CD8-positive, alpha-beta memory T cell (primary cell): ENCODE data around the gene FAM184B. TPM values are rescaled to one million over a fixed set of nuclear protein-coding genes. Genes with fewer than 3 reads are reported as not detected.

Experiments used
- CTCF ChIA-PET: fragments of 350-600 bp; sonication (Branson Sonifier 250); formaldehyde crosslinking; loops from one replicate; lab custom pipeline; 2021; ENCODE audit warnings: antibody characterized with exemption; lab: Charles Lee
- POLR2A ChIA-PET: fragments of 350-600 bp; sonication (Branson Sonifier 250); formaldehyde crosslinking; loops from one replicate; lab custom pipeline; 2021; ENCODE audit warnings: antibody characterized with exemption; lab: Charles Lee
- DNase-seq, 5 donors: peaks; one replicate each; pipeline versions ENCODE4 v3.0.0 to v3.0.0-alpha.2; 2020 to 2022; ENCODE audit warnings: mixed read lengths in 1 of 5
- H3K27ac ChIP-seq: one replicate; pipeline ENCODE4 v1.7.0; 2013; ENCODE audit warnings: low read depth, mild to moderate bottlenecking, low read length, moderate library complexity
- H3K27me3 ChIP-seq: 2 replicates; pipeline ENCODE4 v1.7.0; 2013; ENCODE audit warnings: low read length, mild to moderate bottlenecking; ENCODE audit not compliant: insufficient read depth, poor library complexity, severe bottlenecking
- H3K36me3 ChIP-seq: 2 replicates; pipeline ENCODE4 v1.7.0; 2013; ENCODE audit warnings: mild to moderate bottlenecking, low read length, moderate library complexity; ENCODE audit not compliant: insufficient read depth
- H3K4me1 ChIP-seq: 2 replicates; pipeline ENCODE4 v1.7.0; 2013; ENCODE audit warnings: mild to moderate bottlenecking, low read length, moderate library complexity; ENCODE audit not compliant: insufficient read depth
- H3K4me3 ChIP-seq: 2 replicates; pipeline ENCODE4 v1.7.0; 2013; ENCODE audit warnings: mild to moderate bottlenecking, low read length
- H3K9me3 ChIP-seq: 2 replicates; pipeline ENCODE4 v1.7.0; 2013; ENCODE audit warnings: mild to moderate bottlenecking, low read length
- H3K27ac Mint-ChIP-seq, 8 donors: one replicate each; pipeline ENCODE4 v1.8.0; 2020 to 2021; ENCODE audit warnings: mixed read lengths in 8 of 8, mild to moderate bottlenecking in 6 of 8, inconsistent platforms in 3 of 8, moderate library complexity in 3 of 8
- H3K27me3 Mint-ChIP-seq, 2 donors: one replicate each; pipeline ENCODE4 v1.8.0; 2020 to 2021; ENCODE audit warnings: mixed read lengths in 2 of 2, mild to moderate bottlenecking in 1 of 2, moderate library complexity in 1 of 2
- H3K36me3 Mint-ChIP-seq, 3 donors: one replicate each; pipeline ENCODE4 v1.8.0; 2020 to 2021; ENCODE audit warnings: mixed read lengths in 3 of 3, inconsistent platforms in 1 of 3, mild to moderate bottlenecking in 1 of 3
- H3K4me1 Mint-ChIP-seq, 3 donors: one replicate each; pipeline ENCODE4 v1.8.0; 2020 to 2021; ENCODE audit warnings: mixed read lengths in 3 of 3, inconsistent platforms in 1 of 3, mild to moderate bottlenecking in 1 of 3
- H3K4me3 Mint-ChIP-seq, 7 donors: one replicate each; pipeline ENCODE4 v1.8.0; 2020 to 2021; ENCODE audit warnings: mixed read lengths in 7 of 7, mild to moderate bottlenecking in 6 of 7, moderate library complexity in 4 of 7, inconsistent platforms in 2 of 7
- H3K9me3 Mint-ChIP-seq, 5 donors: one replicate each; pipeline ENCODE4 v1.8.0; 2020 to 2022; ENCODE audit warnings: mixed read lengths in 5 of 5, mild to moderate bottlenecking in 3 of 5, moderate library complexity in 2 of 5, inconsistent platforms in 1 of 5
- polyA plus RNA-seq: library from polyadenylated mRNA; unstranded; fragments of 300-500 nt; fragmentation: Illumina TruSeq; gene quantifications from one replicate; pipeline ENCODE4 v1.2.3, GENCODE V29; 2021
- total RNA-seq, 2 experiments: library from RNA; stranded (reverse); gene quantifications; one replicate each; pipeline ENCODE4 v1.2.3, GENCODE V29; 2021

Gene FAM184B
- total and polyA plus RNA-seq, 3 experiments from 2014 or later: 0.02 TPM; not detected in 2

DNA sequence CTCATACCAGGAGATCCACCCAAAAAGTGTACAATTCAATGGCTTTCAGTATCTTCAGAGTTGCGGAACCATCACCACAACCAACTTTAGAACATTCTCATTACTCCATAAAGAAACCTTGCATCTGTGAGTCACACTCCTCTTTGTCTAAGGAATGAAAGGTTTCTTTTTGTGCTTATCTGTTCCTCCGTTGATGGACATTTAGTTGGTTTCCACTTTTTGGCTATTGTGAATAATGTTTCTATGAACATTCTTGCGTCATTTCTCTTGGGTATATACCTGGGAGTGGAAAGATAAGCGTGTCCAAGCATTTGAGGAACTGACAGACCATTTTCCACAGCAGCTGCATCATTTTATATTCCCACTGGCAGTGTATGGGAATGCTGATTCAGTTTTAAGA is 10.6 kb downstream of the FAM184B start:
- POLR2A ChIA-PET: no interaction called here
- Histone ChIP-seq H3K27ac (no peak overlapping the region), H3K9me3 (no peaks in the 10 kb centered on the region), H3K4me3 (no peak overlapping the region), H3K27me3 (no peaks in the 10 kb centered on the region), H3K4me1 (no peaks in the 10 kb centered on the region), H3K36me3 (no peaks in the 10 kb centered on the region)
- CTCF ChIA-PET: no interaction called here
- Mint-ChIP-seq H3K9me3 (no peaks in the 10 kb centered on the region), H3K4me1 (peaks cover 3 to 4% (median 4%) of the 10 kb centered on the region in 3 donors), H3K4me3 (no peak overlapping the region), H3K27ac (no peak overlapping the region), H3K27me3 (peaks cover 7 to 17% of the 10 kb centered on the region in 2 donors), H3K36me3 (peaks cover 0 to 5% (median 0%) of the 10 kb centered on the region in 3 donors)
- no peak for DNase-seq

DNA sequence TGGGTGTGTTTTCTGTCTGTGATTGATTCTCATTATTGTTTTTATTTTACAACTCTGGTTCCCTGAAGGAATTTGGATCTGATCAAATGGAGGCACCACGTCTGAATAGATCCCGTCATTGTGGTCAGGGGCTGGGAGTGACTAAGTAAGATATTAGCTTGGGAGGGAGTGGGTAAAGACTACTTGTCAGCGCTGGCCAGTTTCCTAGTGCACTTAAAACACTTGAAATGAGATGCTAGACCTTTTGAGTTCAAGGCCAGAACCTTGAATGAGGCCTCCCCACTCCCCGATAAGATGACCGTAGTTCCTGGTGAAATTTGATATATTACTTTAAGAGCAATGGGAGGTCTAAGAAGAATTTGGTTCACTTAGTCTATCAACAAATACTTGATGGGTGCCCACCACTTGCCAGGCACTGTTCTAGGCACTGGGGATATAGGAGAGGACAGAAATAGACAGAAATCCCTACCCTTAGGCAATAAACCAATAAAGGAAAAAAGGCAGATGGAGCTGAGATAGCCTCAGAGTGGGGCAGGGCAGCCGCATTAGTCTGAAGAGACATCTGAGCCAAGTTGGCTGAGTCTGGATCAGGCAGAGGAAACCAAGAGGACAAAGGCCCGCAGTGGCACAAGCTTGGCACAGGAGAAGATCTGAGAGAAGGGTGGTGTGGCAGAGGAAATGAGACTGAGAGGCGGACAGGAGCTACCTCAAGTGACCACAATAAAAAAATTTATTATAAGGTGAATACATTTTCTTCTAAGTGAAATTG is 11.8 kb downstream of the FAM184B start:
- Histone ChIP-seq H3K36me3 (no peaks in the 10 kb centered on the region), H3K27me3 (no peaks in the 10 kb centered on the region), H3K9me3 (no peaks in the 10 kb centered on the region), H3K4me1 (no peaks in the 10 kb centered on the region), H3K27ac (no peak overlapping the region), H3K4me3 (no peak overlapping the region)
- no peak overlapping the region for H3K27ac Mint-ChIP-seq
- DNase-seq: no peak
- ChIA-PET POLR2A (no interaction called here), CTCF (no interaction called here)
- H3K4me3 Mint-ChIP-seq: no peak overlapping the region
- peaks cover 4 to 11% of the 10 kb centered on the region in 2 donors for H3K27me3 Mint-ChIP-seq
- peaks cover 10 to 12% (median 11%) of the 10 kb centered on the region in 3 donors for H3K4me1 Mint-ChIP-seq
- no peaks in the 10 kb centered on the region for H3K9me3 Mint-ChIP-seq
- peaks cover 0 to 6% (median 0%) of the 10 kb centered on the region in 3 donors for H3K36me3 Mint-ChIP-seq

DNA sequence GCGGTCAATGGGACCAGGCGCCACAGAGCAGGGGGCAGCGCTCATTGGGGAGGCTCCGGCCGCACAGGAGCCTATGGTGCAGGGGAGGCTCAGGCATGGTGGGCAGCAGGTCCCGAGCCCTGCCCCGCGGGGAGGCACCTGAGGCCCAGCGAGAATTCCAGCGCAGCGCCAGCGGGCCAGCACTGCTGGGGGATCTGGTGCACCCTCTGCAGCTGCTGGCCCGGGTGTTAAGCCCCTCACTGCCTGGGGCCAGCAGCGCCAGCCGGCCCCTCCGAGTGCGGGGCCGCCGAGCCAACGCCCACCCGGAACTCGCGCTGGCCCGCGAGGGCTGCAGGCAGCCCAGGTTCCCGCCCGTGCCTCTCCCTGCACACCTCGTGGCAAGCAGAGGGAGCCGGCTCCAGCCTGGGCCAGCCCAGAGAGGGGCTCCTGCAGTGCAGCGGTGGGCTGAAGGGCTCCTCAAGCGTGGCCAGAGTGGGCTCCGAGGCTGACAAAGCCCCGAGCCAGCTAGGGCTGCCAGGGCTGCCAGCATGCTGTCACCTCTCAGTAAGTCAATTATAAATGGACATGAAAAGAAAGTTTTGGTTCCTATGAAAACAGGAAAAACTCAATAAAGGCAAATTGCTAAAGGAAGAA is 14.5 kb downstream of the FAM184B start:
- DNase-seq: no peak
- Mint-ChIP-seq H3K9me3 (no peaks in the 10 kb centered on the region), H3K27ac (no peak overlapping the region), H3K27me3 (peaks cover 5 to 6% of the 10 kb centered on the region in 2 donors), H3K4me1 (peaks cover 10 to 12% (median 11%) of the 10 kb centered on the region in 3 donors), H3K4me3 (no peak overlapping the region), H3K36me3 (peaks cover 0 to 6% (median 0%) of the 10 kb centered on the region in 3 donors)
- Histone ChIP-seq H3K27ac (no peak overlapping the region), H3K9me3 (no peaks in the 10 kb centered on the region), H3K4me3 (no peak overlapping the region), H3K36me3 (no peaks in the 10 kb centered on the region), H3K27me3 (no peaks in the 10 kb centered on the region), H3K4me1 (no peaks in the 10 kb centered on the region)
- ChIA-PET POLR2A (no interaction called here), CTCF (no interaction called here)

DNA sequence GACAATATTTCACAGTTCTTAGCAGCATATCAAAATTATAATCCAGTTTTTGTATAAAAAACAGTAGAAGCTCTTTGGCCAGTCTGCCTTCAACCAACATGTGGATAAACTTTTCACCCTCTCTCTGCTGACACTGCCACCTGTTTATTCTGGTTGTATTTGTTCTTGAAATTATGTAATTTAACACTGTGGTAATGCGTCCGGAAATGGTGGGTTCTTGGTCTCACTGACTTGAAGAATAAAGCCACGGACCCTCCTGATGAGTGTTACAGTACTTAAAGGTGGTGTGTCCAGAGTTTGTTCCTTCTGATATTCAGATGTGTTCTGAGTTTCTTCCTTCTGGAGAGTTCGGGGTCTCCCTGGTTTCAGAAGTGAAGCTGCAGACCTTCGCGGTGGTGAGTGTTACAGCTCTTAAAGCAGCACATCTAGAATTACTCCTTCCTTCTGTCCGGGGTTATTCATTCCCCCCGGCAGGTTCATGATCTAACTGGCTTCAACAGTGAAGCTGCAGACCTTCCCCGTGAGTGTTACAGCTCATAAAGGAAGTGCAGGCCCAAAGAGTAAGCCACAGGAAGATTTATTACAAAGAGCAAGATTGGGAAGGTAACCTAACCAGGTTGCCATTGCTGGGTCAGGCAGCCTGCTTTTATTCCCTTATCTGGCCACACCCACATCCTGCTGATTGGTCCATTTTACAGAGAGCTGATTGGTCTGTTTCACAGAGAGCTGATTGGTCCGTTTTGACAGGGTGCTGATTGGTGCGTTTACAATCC is 15.7 kb downstream of the FAM184B start:
- peaks cover 10 to 12% (median 11%) of the 10 kb centered on the region in 3 donors for H3K4me1 Mint-ChIP-seq
- ChIA-PET POLR2A (no interaction called here), CTCF (no interaction called here)
- peak overlapping the region in 6 of 7 donors; percentile 8 to 69 (median 31) for H3K4me3 Mint-ChIP-seq
- no peaks in the 10 kb centered on the region for H3K9me3 Mint-ChIP-seq
- H3K36me3 Mint-ChIP-seq: peaks cover 0 to 6% (median 0%) of the 10 kb centered on the region in 3 donors
- H3K27ac ChIP-seq: no peak overlapping the region
- peaks cover 6 to 9% of the 10 kb centered on the region in 2 donors for H3K27me3 Mint-ChIP-seq
- peak in 1 of 5 donors; percentile 13 for DNase-seq
- H3K27ac Mint-ChIP-seq: peak overlapping the region in 6 of 8 donors; percentile 27 to 81 (median 60)
- H3K4me1 ChIP-seq: no peaks in the 10 kb centered on the region
- no peak overlapping the region for H3K4me3 ChIP-seq
- no peaks in the 10 kb centered on the region for H3K27me3 ChIP-seq
- no peaks in the 10 kb centered on the region for H3K36me3 ChIP-seq
- H3K9me3 ChIP-seq: no peaks in the 10 kb centered on the region

- peak overlapping the region in 1 of 8 donors; percentile 7 for H3K27ac Mint-ChIP-seq
- no peaks in the 10 kb centered on the region for H3K9me3 Mint-ChIP-seq
These were observed 17.5 kb downstream of the FAM184B start for GRCh38 chr4:17763931-17764330.

DNA sequence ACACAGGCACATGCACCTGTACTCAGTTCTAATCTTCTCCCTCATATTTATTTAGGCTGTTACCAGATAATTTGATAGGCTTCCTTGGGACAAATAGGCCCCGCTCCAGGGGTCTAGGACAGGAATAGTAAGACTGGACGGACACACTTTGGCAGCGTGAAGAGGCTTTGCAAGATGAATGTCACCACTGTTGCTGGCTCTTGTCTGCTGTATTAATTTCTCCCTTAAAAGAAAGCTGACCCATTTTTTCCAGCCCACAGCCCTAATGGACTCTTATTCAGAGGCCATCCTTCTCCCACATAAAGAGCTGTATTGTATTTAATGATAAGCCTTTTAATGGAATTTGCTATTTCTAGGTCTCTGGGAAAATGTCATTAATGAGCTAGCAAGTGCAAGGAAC is 18.0 kb downstream of the FAM184B start:
- CTCF ChIA-PET: no interaction called here
- H3K4me1 ChIP-seq: no peaks in the 10 kb centered on the region

More at GRCh38 chr4:17763931-17764330, 17.5 kb downstream of the FAM184B start:
- ChIA-PET POLR2A (no interaction called here), CTCF (no interaction called here)
- H3K9me3 ChIP-seq: no peaks in the 10 kb centered on the region
- no peak for DNase-seq
- H3K4me3 ChIP-seq: no peak overlapping the region
- Mint-ChIP-seq H3K4me3 (no peak overlapping the region), H3K4me1 (peaks cover 10 to 12% (median 11%) of the 10 kb centered on the region in 3 donors), H3K36me3 (peaks cover 0 to 6% (median 0%) of the 10 kb centered on the region in 3 donors), H3K27me3 (peaks cover 3 to 9% of the 10 kb centered on the region in 2 donors)
- H3K27me3 ChIP-seq: no peaks in the 10 kb centered on the region
- no peak overlapping the region for H3K27ac ChIP-seq
- no peaks in the 10 kb centered on the region for H3K4me1 ChIP-seq
- H3K36me3 ChIP-seq: no peaks in the 10 kb centered on the region

DNA sequence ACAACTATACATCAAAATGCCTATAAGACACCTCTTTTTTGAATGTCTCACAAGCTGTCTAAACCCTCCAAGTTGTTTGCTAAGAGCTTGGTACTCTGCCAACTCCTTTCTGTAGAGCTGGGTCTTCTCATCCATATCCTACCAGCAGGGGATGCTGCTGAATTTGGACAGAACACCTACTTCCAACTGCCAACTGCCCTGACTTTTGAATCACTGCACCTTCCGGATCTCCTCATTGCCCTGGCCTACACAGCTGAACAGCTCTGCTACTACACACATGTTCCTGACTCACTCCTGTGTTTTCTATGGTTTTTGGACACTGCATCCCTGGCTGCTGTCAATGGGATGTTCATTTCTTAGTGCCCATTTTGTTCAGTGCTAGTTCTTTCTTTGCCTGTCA is 18.7 kb downstream of the FAM184B start:
- Histone ChIP-seq H3K27ac (no peak overlapping the region), H3K9me3 (no peaks in the 10 kb centered on the region), H3K27me3 (no peaks in the 10 kb centered on the region), H3K4me3 (no peak overlapping the region), H3K36me3 (no peaks in the 10 kb centered on the region), H3K4me1 (no peaks in the 10 kb centered on the region)
- Mint-ChIP-seq H3K9me3 (no peaks in the 10 kb centered on the region), H3K27ac (no peak overlapping the region), H3K36me3 (peaks cover 0 to 6% (median 0%) of the 10 kb centered on the region in 3 donors), H3K4me1 (peaks cover 10 to 12% (median 11%) of the 10 kb centered on the region in 3 donors), H3K4me3 (no peak overlapping the region), H3K27me3 (peaks cover 3 to 11% of the 10 kb centered on the region in 2 donors)
- DNase-seq: no peak
- ChIA-PET CTCF (interaction anchor here (0.9 to 1.3 kb wide), 2 partner anchors 11 kb away, joined by 3 read pairs; no protein-coding TSS in a partner anchor), POLR2A (no interaction called here)

More for the DNA sequence above, 18.0 kb downstream of the FAM184B start:
- no peaks in the 10 kb centered on the region for H3K9me3 Mint-ChIP-seq
- H3K36me3 Mint-ChIP-seq: peaks cover 0 to 6% (median 0%) of the 10 kb centered on the region in 3 donors
- no peak overlapping the region for H3K27ac Mint-ChIP-seq
- H3K27me3 Mint-ChIP-seq: peaks cover 3 to 11% of the 10 kb centered on the region in 2 donors
- no peaks in the 10 kb centered on the region for H3K27me3 ChIP-seq
- H3K36me3 ChIP-seq: no peaks in the 10 kb centered on the region
- no peak overlapping the region for H3K4me3 Mint-ChIP-seq
- no peak overlapping the region for H3K27ac ChIP-seq
- no peak for DNase-seq
- H3K9me3 ChIP-seq: no peaks in the 10 kb centered on the region
- no peak overlapping the region for H3K4me3 ChIP-seq
- POLR2A ChIA-PET: no interaction called here
- peaks cover 10 to 12% (median 11%) of the 10 kb centered on the region in 3 donors for H3K4me1 Mint-ChIP-seq
